Measurements from ENCODE around the gene CAMK2B.

DNA sequence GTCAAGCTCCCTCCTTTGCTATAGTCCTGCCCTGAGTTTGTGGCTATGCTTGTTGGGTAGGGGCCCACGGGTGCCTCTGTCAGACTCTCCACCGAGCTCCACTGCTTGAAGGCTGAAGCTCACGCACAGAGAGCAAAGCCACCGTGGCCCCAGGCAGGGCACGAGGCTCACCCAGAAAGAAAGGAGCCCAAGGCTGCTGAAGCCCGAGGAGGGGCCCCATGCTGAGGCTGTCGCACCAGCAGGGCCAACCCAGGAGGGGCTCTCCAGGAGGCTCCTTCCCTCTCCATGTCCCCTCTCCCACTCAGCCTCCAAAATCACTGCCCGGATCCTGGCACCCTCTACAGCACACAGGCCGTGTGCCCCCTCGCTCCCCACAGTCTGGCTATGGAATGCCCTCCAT, 74.1 kb downstream of the CAMK2B start:
- TF ChIP-seq GATA2 (IDR thresholded peaks at IDR 0.05; ENCODE audit: low read depth, low read length) (no peak), GATA3 (IDR thresholded peaks at IDR 0.05; ENCODE audit: low read depth, low read length) (no peak)
